ENCODE data around the gene SLC51B.

GRCh38 chr15:65026756-65027155, 18.4 kb upstream of the SLC51B start:
- TF ChIP-seq CHD2 (IDR thresholded peaks at IDR 0.05; ENCODE audit: low read length, partially characterized antibody): no peak
- no peak for TF ChIP-seq CTCF (IDR thresholded peaks at IDR 0.05)
- TF ChIP-seq ZFP36 (IDR thresholded peaks at IDR 0.05; ENCODE audit: borderline replicate concordance, partially characterized antibody): no peak
- no peak for TF ChIP-seq GATA3 (IDR thresholded peaks at IDR 0.05; ENCODE audit: borderline replicate concordance)
- TF ChIP-seq NFE2L2 (conservative IDR thresholded peaks at IDR 0.05; ENCODE audit: low read length): no peak
- TF ChIP-seq MYC (IDR thresholded peaks at IDR 0.05; ENCODE audit: borderline replicate concordance, low read length): no peak
- no peak for TF ChIP-seq PHF8 (IDR thresholded peaks at IDR 0.05; ENCODE audit: borderline replicate concordance, low read depth)
- TF ChIP-seq RAD21 (conservative IDR thresholded peaks at IDR 0.05 in 1 of 2, IDR thresholded peaks at IDR 0.05 in 1 of 2): no peak
- TF ChIP-seq SMC3 (IDR thresholded peaks at IDR 0.05): no peak
- TF ChIP-seq HMGXB4 (CRISPR knock-in tag; IDR thresholded peaks at IDR 0.05; ENCODE audit: borderline replicate concordance): no peak
- TF ChIP-seq ESRRA (IDR thresholded peaks at IDR 0.05; ENCODE audit: borderline replicate concordance, low read length): no peak
